ENCODE results near the gene SIM2.

Gene SIM2

GRCh38 chr21:36784947-36785346, 86.0 kb downstream of the SIM2 start:
- Histone ChIP-seq H3K9me3 (ENCODE audit: control insufficient read depth, low read depth, low read length) (no peaks in the 10 kb centered on the region), H3K4me3 (ENCODE audit: low read length) (no peak overlapping the region), H3K4me1 (ENCODE audit: control insufficient read depth, low read depth, low read length) (no peaks in the 10 kb centered on the region), H3K36me3 (ENCODE audit: control insufficient read depth, low read depth, low read length) (no peaks in the 10 kb centered on the region), H3K27me3 (ENCODE audit: control insufficient read depth, insufficient read depth, low read length) (no peaks in the 10 kb centered on the region), H3K9ac (ENCODE audit: low read length) (no peak overlapping the region), H3K27ac (ENCODE audit: low read length) (no peak overlapping the region)

- Histone ChIP-seq H3K4me3 (ENCODE audit: low read length) (no peak overlapping the region), H3K36me3 (ENCODE audit: control insufficient read depth, low read depth, low read length) (no peaks in the 10 kb centered on the region), H3K27ac (ENCODE audit: low read length) (no peak overlapping the region), H3K9me3 (ENCODE audit: control insufficient read depth, low read depth, low read length) (no peaks in the 10 kb centered on the region), H3K4me1 (ENCODE audit: control insufficient read depth, low read depth, low read length) (no peaks in the 10 kb centered on the region), H3K9ac (ENCODE audit: low read length) (no peak overlapping the region), H3K27me3 (ENCODE audit: control insufficient read depth, insufficient read depth, low read length) (no peaks in the 10 kb centered on the region)
Measured at GRCh38 chr21:36785615-36786014, 86.7 kb downstream of the SIM2 start.

- Histone ChIP-seq H3K4me1 (ENCODE audit: control insufficient read depth, low read depth, low read length) (no peaks in the 10 kb centered on the region), H3K27me3 (ENCODE audit: control insufficient read depth, insufficient read depth, low read length) (no peaks in the 10 kb centered on the region), H3K36me3 (ENCODE audit: control insufficient read depth, low read depth, low read length) (no peaks in the 10 kb centered on the region), H3K27ac (ENCODE audit: low read length) (no peak overlapping the region), H3K9ac (ENCODE audit: low read length) (no peak overlapping the region), H3K4me3 (ENCODE audit: low read length) (no peak overlapping the region), H3K9me3 (ENCODE audit: control insufficient read depth, low read depth, low read length) (no peaks in the 10 kb centered on the region)
Measured at GRCh38 chr21:36786186-36786585, 87.3 kb downstream of the SIM2 start.

GRCh38 chr21:36788120-36788638, 89.3 kb downstream of the SIM2 start:
- Histone ChIP-seq H3K9ac (ENCODE audit: low read length) (no peak overlapping the region), H3K27ac (ENCODE audit: low read length) (no peak overlapping the region), H3K27me3 (ENCODE audit: control insufficient read depth, insufficient read depth, low read length) (no peaks in the 10 kb centered on the region), H3K4me1 (ENCODE audit: control insufficient read depth, low read depth, low read length) (peaks cover 5% of the 10 kb centered on the region), H3K4me3 (ENCODE audit: low read length) (no peak overlapping the region), H3K36me3 (ENCODE audit: control insufficient read depth, low read depth, low read length) (no peaks in the 10 kb centered on the region), H3K9me3 (ENCODE audit: control insufficient read depth, low read depth, low read length) (no peaks in the 10 kb centered on the region)

GRCh38 chr21:36790616-36791015, 91.7 kb downstream of the SIM2 start:
- Histone ChIP-seq H3K36me3 (ENCODE audit: control insufficient read depth, low read depth, low read length) (no peaks in the 10 kb centered on the region), H3K27ac (ENCODE audit: low read length) (no peak overlapping the region), H3K9ac (ENCODE audit: low read length) (no peak overlapping the region), H3K4me1 (ENCODE audit: control insufficient read depth, low read depth, low read length) (peaks cover 5% of the 10 kb centered on the region), H3K27me3 (ENCODE audit: control insufficient read depth, insufficient read depth, low read length) (no peaks in the 10 kb centered on the region), H3K4me3 (ENCODE audit: low read length) (no peak overlapping the region), H3K9me3 (ENCODE audit: control insufficient read depth, low read depth, low read length) (no peaks in the 10 kb centered on the region)

- H3K9me3 ChIP-seq (ENCODE audit: control insufficient read depth, low read depth, low read length), result no peaks in the 10 kb centered on the region
- no peaks in the 10 kb centered on the region for H3K36me3 ChIP-seq (ENCODE audit: control insufficient read depth, low read depth, low read length)
- H3K27me3 ChIP-seq (ENCODE audit: control insufficient read depth, insufficient read depth, low read length), result no peaks in the 10 kb centered on the region
- H3K9ac ChIP-seq (ENCODE audit: low read length), result no peak overlapping the region
- no peak overlapping the region for H3K4me3 ChIP-seq (ENCODE audit: low read length)
- H3K27ac ChIP-seq (ENCODE audit: low read length), result no peak overlapping the region
- peaks cover 5% of the 10 kb centered on the region for H3K4me1 ChIP-seq (ENCODE audit: control insufficient read depth, low read depth, low read length)
Measured at GRCh38 chr21:36791180-36791579, 92.3 kb downstream of the SIM2 start.

GRCh38 chr21:36791695-36792470, 93.0 kb downstream of the SIM2 start:
- H3K36me3 ChIP-seq (ENCODE audit: control insufficient read depth, low read depth, low read length), result no peaks in the 10 kb centered on the region
- no peaks in the 10 kb centered on the region for H3K9me3 ChIP-seq (ENCODE audit: control insufficient read depth, low read depth, low read length)
- no peak overlapping the region for H3K4me3 ChIP-seq (ENCODE audit: low read length)
- no peak overlapping the region for H3K27ac ChIP-seq (ENCODE audit: low read length)
- no peaks in the 10 kb centered on the region for H3K27me3 ChIP-seq (ENCODE audit: control insufficient read depth, insufficient read depth, low read length)
- H3K4me1 ChIP-seq (ENCODE audit: control insufficient read depth, low read depth, low read length), result peaks cover 5% of the 10 kb centered on the region
- H3K9ac ChIP-seq (ENCODE audit: low read length), result no peak overlapping the region

- H3K27ac ChIP-seq (ENCODE audit: low read length), result no peak overlapping the region
- H3K27me3 ChIP-seq (ENCODE audit: control insufficient read depth, insufficient read depth, low read length), result no peaks in the 10 kb centered on the region
Measured at GRCh38 chr21:36792505-36792967, 93.6 kb downstream of the SIM2 start.

GRCh38 chr21:36796070-36796469, 97.2 kb downstream of the SIM2 start:
- Histone ChIP-seq H3K9ac (ENCODE audit: low read length) (no peak overlapping the region), H3K4me1 (ENCODE audit: control insufficient read depth, low read depth, low read length) (peaks cover 5% of the 10 kb centered on the region), H3K4me3 (ENCODE audit: low read length) (no peak overlapping the region), H3K9me3 (ENCODE audit: control insufficient read depth, low read depth, low read length) (no peaks in the 10 kb centered on the region), H3K27ac (ENCODE audit: low read length) (no peak overlapping the region), H3K36me3 (ENCODE audit: control insufficient read depth, low read depth, low read length) (no peaks in the 10 kb centered on the region), H3K27me3 (ENCODE audit: control insufficient read depth, insufficient read depth, low read length) (no peaks in the 10 kb centered on the region)

More at GRCh38 chr21:36792505-36792967, 93.6 kb downstream of the SIM2 start:
- Histone ChIP-seq H3K36me3 (ENCODE audit: control insufficient read depth, low read depth, low read length) (no peaks in the 10 kb centered on the region), H3K4me1 (ENCODE audit: control insufficient read depth, low read depth, low read length) (peaks cover 5% of the 10 kb centered on the region), H3K9ac (ENCODE audit: low read length) (no peak overlapping the region), H3K4me3 (ENCODE audit: low read length) (no peak overlapping the region), H3K9me3 (ENCODE audit: control insufficient read depth, low read depth, low read length) (no peaks in the 10 kb centered on the region)

GRCh38 chr21:36798491-36798890, 99.6 kb downstream of the SIM2 start:
- Histone ChIP-seq H3K4me3 (ENCODE audit: low read length) (no peak overlapping the region), H3K27ac (ENCODE audit: low read length) (no peak overlapping the region), H3K4me1 (ENCODE audit: control insufficient read depth, low read depth, low read length) (no peaks in the 10 kb centered on the region), H3K9ac (ENCODE audit: low read length) (no peak overlapping the region), H3K9me3 (ENCODE audit: control insufficient read depth, low read depth, low read length) (no peaks in the 10 kb centered on the region), H3K36me3 (ENCODE audit: control insufficient read depth, low read depth, low read length) (no peaks in the 10 kb centered on the region), H3K27me3 (ENCODE audit: control insufficient read depth, insufficient read depth, low read length) (no peaks in the 10 kb centered on the region)
